ENCODE measurements around the gene RNPEPL1. TPM values are rescaled to one million over a fixed set of nuclear protein-coding genes. Genes with fewer than 3 reads are reported as not detected.

Gene RNPEPL1
- total and polyA plus RNA-seq, 10 of the 15 experiments (the other 5 are each of a cell fraction or from before 2014, with no cell fraction given), result 0.24 to 49.5 (median 6.8) TPM

DNA sequence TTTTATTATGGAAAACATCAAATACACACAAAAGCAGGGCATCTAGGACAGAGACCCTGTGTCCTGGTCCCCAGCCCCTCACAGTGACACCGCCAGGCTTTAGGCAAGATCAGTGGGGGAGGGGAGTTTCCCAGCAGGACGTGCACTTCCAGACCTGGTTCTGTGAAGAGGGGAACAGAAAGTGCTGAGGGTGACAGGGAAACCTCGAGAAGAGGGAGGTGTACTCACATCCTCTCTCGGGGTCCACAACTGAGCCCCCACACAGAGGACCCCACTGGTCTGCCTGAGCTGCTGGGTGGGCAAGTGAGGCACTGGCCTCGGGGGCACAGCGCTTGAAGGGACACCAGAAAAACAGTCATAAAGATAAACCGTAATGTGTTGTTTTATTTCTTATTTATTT lies 52.6 kb downstream of the RNPEPL1 start (continued):
- TF ChIP-seq USF1 (IDR thresholded peaks at IDR 0.05; ENCODE audit: borderline replicate concordance, extremely low read length, insufficient read depth, low read depth, low read length), result no peak
- TF ChIP-seq ZNF622 (IDR thresholded peaks at IDR 0.05), result no peak
- TF ChIP-seq PML (IDR thresholded peaks at IDR 0.05; ENCODE audit: low read length), result no peak
- no peak for TF ChIP-seq IKZF2 (IDR thresholded peaks at IDR 0.05)
- 0 out of 2 replicates have a peak, but pooled peaks have one; percentile 30 for TF ChIP-seq RUNX3 (IDR thresholded peaks at IDR 0.05; ENCODE audit: low read length)
- TF ChIP-seq TCF7 (IDR thresholded peaks at IDR 0.05; ENCODE audit: borderline replicate concordance), result no peak
- peak; percentile 65 for TF ChIP-seq EED (IDR thresholded peaks at IDR 0.05; ENCODE audit: low read depth)
- no peak for TF ChIP-seq ZNF687 (IDR thresholded peaks at IDR 0.05)
- TF ChIP-seq RB1 (IDR thresholded peaks at IDR 0.05; ENCODE audit: borderline replicate concordance), result no peak
- peak; percentile 88 for TF ChIP-seq SPI1 (IDR thresholded peaks at IDR 0.05; ENCODE audit: borderline replicate concordance, insufficient read depth, low read depth, low read length)
- TF ChIP-seq TBL1XR1 (IDR thresholded peaks at IDR 0.05; ENCODE audit: low read depth, low read length), result 0 out of 2 replicates have a peak, but pooled peaks have one; percentile 7
- TF ChIP-seq RAD51 (IDR thresholded peaks at IDR 0.05), result no peak
- TF ChIP-seq BACH1 (IDR thresholded peaks at IDR 0.05; ENCODE audit: borderline replicate concordance), result no peak
- no peak for TF ChIP-seq BHLHE40 (IDR thresholded peaks at IDR 0.05; ENCODE audit: borderline replicate concordance in 1 of 2, low read depth in 2 of 2, low read length in 1 of 2)
- no peak for TF ChIP-seq KAT2A (conservative IDR thresholded peaks at IDR 0.05; ENCODE audit: control insufficient read depth, low read depth, low read length)
- TF ChIP-seq EZH2 (IDR thresholded peaks at IDR 0.05; ENCODE audit: borderline replicate concordance, control insufficient read depth, low read depth, low read length), result no peak
- TF ChIP-seq STAT3 (IDR thresholded peaks at IDR 0.05; ENCODE audit: low read depth, low read length), result no peak
- TF ChIP-seq CHD2 (IDR thresholded peaks at IDR 0.05; ENCODE audit: borderline replicate concordance, low read depth, low read length), result 0 out of 2 replicates have a peak, but pooled peaks have one; percentile 33
- TF ChIP-seq PBX3 (IDR thresholded peaks at IDR 0.05; ENCODE audit: insufficient replicate concordance, low read depth, low read length), result no peak
- no peak for TF ChIP-seq FOXK2 (IDR thresholded peaks at IDR 0.05)
- TF ChIP-seq, protein P1, sequence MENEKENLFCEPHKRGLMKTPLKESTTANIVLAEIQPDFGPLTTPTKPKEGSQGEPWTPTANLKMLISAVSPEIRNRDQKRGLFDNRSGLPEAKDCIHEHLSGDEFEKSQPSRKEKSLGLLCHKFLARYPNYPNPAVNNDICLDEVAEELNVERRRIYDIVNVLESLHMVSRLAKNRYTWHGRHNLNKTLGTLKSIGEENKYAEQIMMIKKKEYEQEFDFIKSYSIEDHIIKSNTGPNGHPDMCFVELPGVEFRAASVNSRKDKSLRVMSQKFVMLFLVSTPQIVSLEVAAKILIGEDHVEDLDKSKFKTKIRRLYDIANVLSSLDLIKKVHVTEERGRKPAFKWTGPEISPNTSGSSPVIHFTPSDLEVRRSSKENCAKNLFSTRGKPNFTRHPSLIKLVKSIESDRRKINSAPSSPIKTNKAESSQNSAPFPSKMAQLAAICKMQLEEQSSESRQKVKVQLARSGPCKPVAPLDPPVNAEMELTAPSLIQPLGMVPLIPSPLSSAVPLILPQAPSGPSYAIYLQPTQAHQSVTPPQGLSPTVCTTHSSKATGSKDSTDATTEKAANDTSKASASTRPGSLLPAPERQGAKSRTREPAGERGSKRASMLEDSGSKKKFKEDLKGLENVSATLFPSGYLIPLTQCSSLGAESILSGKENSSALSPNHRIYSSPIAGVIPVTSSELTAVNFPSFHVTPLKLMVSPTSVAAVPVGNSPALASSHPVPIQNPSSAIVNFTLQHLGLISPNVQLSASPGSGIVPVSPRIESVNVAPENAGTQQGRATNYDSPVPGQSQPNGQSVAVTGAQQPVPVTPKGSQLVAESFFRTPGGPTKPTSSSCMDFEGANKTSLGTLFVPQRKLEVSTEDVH (IDR thresholded peaks at IDR 0.05; ENCODE audit: low read depth, partially characterized antibody), result no peak

All from GM12878 (cell line).